T47D (cell line): ENCODE results near the gene ZNF564.

Experiments used
- DNase-seq, 2 experiments: peaks; one replicate each; pipeline versions ENCODE4 v3.0.0 to v3.0.0-alpha.2; 2011 to 2012; ENCODE audit warnings: low read depth in 1 of 2, low spot score in 1 of 2
- JUND ChIP-seq: IDR thresholded peaks from 2 replicates; pipeline ENCODE4 v1.6.1; 2012; ENCODE audit warnings: low read depth
- in situ Hi-C: cut with HindIII; loops from 2 replicates; pipeline ENCODE4 v1.10.0; 2016; ENCODE audit warnings: low sequenced_read_pairs, low pct_unique_long_range_greater_than_20kb

Gene ZNF564

DNA sequence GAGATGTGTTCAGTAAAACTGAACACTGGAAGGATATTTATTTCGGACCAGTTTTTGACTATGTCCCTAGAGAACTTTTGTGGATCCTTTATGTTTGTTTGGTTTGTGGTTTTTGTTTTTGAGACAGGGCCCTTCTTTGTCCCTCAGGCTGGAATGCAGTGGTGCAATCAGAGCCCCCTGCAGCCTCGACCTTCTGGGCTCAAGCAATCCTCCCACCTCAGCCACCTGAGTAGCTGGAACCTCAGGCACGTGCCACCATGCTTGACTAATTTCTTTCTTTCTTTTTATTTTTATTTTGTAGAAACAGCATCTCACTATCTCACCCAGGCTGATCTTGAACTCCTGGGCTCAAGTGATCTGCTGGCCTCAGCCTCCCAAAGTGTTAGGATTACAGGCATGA, 65.7 kb downstream of the ZNF564 start:
- in situ Hi-C loops: no loop called here
- DNase-seq: no peak
- TF ChIP-seq JUND: no peak

DNA sequence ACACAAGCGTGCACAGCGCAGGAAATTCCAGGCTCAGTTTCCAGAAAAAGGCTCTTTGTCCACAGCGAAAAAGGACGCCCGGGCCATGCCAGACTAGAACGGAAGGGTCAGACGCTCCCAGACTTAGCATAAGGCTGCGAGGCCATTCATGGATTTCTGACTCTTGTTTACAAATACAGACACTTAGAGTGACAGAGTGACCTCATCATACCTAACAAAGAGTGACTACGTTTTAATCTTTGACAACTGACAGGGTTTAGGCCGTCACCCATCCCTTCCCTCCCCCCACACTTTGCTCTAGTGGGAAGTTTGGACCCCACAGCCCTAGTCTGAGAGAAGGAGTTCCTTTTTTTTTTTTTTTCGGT, 66.2 kb downstream of the ZNF564 start:
- in situ Hi-C loops: no loop called here
- no peak for TF ChIP-seq JUND
- DNase-seq: no peak

DNA sequence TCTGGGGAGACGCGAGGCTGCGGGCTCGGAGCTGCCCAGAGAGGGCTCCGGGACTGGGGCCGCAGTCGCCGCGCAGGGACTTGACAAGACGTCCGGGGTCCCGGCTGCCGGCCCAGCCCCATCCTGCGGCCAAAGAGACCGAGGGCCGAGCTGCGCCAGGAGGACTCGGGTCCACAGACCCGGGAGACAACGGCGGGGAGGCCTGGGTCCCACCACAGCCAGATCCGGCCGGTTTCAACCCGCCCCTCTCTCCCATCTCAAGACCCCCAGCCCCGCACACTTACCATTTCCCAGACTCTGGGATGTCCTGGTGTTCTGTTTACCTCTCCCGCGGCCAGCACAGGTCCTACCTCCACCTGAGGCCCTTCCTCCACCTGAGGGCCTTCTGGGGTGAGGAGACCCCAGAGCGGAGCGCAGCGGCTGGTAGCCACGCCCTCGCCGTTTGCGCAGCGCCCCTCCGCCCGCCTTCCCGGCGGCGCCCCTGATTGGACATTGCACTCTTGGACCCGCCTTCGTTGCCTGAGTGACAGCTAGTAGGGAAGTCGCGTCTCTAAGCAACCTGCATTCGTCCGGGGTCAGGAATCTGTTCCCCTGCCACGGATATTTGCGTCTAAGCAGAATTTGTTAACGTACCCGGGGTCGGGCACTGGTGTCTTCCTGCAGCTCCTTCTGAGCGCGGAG, 66.8 kb downstream of the ZNF564 start, which contains the start of gene ZNF709:
Gene ZNF709 (minus strand): TSS at position 446 of the 681 bp plus-strand sequence. CDS start 159 bp downstream, at position 287.
- in situ Hi-C loops: no loop called here
- peak; percentile 72 to 84 for DNase-seq
- no peak for TF ChIP-seq JUND

- TF ChIP-seq JUND: no peak
- in situ Hi-C loops: no loop called here
- no peak for DNase-seq
Measured at GRCh38 chr19:12484011-12484370, 67.3 kb downstream of the ZNF564 start.

DNA sequence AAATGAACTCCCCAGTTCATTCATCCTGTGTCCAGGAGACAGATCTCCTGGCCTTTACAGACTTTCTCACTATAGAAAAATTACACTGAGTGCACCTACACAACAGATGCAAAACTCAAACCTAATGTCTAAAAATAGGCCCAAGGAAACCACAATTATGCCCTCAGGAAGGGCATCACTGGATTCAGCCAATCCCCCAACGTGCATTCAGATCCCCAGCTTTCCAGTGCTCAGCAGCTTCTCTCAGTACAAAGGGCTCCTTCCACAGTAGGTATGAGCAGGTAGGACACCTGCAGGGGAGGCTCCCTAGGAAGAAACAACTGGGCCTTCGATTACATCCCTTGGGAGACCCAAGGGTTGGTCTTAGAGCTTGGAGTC, 68.8 kb downstream of the ZNF564 start:
- no peak for TF ChIP-seq JUND
- in situ Hi-C loops: no loop called here
- DNase-seq: no peak

DNA sequence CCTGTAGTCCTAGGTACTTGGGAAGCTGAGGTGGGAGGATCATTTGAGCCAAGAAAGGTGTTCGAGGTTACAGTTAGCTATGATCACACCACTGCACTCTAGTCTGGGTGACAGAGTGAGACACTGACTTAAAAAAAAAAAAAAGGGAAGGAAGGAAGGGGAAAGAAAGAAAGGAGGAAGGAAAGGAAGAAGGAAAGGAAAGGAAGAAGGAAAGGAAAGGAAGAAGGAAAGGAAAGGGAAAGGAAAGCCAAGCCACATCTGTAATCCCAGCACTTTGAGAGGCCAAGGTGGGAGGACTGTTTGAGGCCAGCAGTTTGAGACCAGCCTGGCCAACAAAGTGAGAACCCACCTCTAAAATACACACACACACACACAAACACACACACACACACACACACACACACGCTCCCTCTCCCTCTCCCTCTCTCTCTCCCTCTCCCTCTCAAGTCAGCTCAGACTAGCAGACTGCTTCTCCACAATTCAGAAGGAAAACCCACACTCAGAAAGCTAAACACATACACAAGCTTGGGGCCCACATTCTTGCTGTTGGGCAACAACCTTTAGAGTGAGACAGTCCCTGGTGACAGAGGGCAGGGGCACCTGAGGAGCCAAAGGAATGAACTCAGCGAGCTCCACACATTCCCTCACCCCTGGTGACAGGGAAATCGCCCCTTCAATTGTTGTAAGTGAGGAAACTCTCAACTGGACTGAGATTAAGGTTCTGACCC, 69.3 kb downstream of the ZNF564 start:
- TF ChIP-seq JUND: no peak
- no peak for DNase-seq
- in situ Hi-C loops: no loop called here

DNA sequence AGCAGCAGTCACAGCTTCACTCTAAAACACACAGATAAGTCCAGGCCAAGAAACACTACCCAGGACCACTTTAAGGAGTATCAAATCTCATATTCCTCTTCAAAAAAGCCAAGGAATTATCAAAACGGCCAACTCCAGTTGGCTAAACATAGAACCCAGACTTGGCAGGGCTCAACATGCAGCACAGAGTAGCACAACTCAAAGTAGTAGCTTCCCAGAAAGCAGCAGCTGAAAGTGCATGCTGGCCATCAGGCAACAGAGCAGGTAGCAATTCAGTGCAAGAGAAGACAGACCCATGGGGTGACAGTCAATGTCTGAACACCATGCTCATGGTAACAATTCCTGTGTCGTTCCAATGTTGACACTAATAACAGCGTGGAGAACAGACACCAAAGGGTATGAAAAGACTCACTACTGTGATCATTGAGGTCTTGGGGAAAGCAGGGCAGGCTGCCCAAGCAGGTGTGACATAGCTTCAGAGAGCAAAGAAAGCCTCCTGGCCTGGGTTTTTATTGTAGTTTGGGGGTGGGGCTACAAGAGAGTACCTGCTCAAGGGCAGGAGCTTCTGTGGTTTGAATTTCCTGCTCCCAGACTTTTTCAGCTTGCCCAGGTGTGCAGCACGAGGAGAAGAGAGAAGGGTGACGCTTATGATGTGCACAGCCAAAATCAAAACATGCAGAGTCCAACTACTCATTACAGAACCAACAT, 72.9 kb downstream of the ZNF564 start:
- no peak for TF ChIP-seq JUND
- in situ Hi-C loops: no loop called here
- peak in 1 of 2 experiments; percentile 69 for DNase-seq
